Measurements from ENCODE around the gene CDH23.

Gene CDH23

GRCh38 chr10:71493741-71494140 lies 97.0 kb downstream of the CDH23 start:
- Histone ChIP-seq H3K4me1 (ENCODE audit: control insufficient read depth in 1 of 2, insufficient read depth in 1 of 2, low read depth in 1 of 2, low read length in 1 of 2) (no peaks in the 10 kb centered on the region), H3K36me3 (no peaks in the 10 kb centered on the region), H3K9me3 (no peaks in the 10 kb centered on the region), H3K27me3 (no peaks in the 10 kb centered on the region), H3K27ac (no peak overlapping the region), H3K4me3 (ENCODE audit: low read depth in 1 of 2, low read length in 1 of 2) (no peak overlapping the region)
- TF ChIP-seq CTCF (IDR thresholded peaks at IDR 0.05): no peak

GRCh38 chr10:71494476-71494875 lies 97.8 kb downstream of the CDH23 start:
- no peak overlapping the region for H3K4me3 ChIP-seq (ENCODE audit: low read depth in 1 of 2, low read length in 1 of 2)
- H3K4me1 ChIP-seq (ENCODE audit: control insufficient read depth in 1 of 2, insufficient read depth in 1 of 2, low read depth in 1 of 2, low read length in 1 of 2): no peaks in the 10 kb centered on the region
- H3K36me3 ChIP-seq: no peaks in the 10 kb centered on the region
- no peak overlapping the region for H3K27ac ChIP-seq
- no peaks in the 10 kb centered on the region for H3K9me3 ChIP-seq
- no peak for TF ChIP-seq CTCF (IDR thresholded peaks at IDR 0.05)
- H3K27me3 ChIP-seq: no peaks in the 10 kb centered on the region

GRCh38 chr10:71494980-71495381 lies 98.3 kb downstream of the CDH23 start:
- H3K27me3 ChIP-seq: no peaks in the 10 kb centered on the region

GRCh38 chr10:71496927-71497762 lies 100.4 kb downstream of the CDH23 start:
- Histone ChIP-seq H3K36me3 (no peaks in the 10 kb centered on the region), H3K9me3 (no peaks in the 10 kb centered on the region), H3K27ac (no peak overlapping the region), H3K4me3 (ENCODE audit: low read depth in 1 of 2, low read length in 1 of 2) (no peak overlapping the region), H3K4me1 (ENCODE audit: control insufficient read depth in 1 of 2, insufficient read depth in 1 of 2, low read depth in 1 of 2, low read length in 1 of 2) (no peaks in the 10 kb centered on the region), H3K27me3 (no peaks in the 10 kb centered on the region)
- TF ChIP-seq CTCF (IDR thresholded peaks at IDR 0.05): no peak

More at GRCh38 chr10:71494980-71495381, 98.3 kb downstream of the CDH23 start:
- TF ChIP-seq CTCF (IDR thresholded peaks at IDR 0.05): no peak
- Histone ChIP-seq H3K4me3 (ENCODE audit: low read depth in 1 of 2, low read length in 1 of 2) (no peak overlapping the region), H3K27ac (no peak overlapping the region), H3K36me3 (no peaks in the 10 kb centered on the region), H3K4me1 (ENCODE audit: control insufficient read depth in 1 of 2, insufficient read depth in 1 of 2, low read depth in 1 of 2, low read length in 1 of 2) (no peaks in the 10 kb centered on the region), H3K9me3 (no peaks in the 10 kb centered on the region)

- H3K36me3 ChIP-seq: no peaks in the 10 kb centered on the region
- no peak overlapping the region for H3K4me3 ChIP-seq (ENCODE audit: low read depth in 1 of 2, low read length in 1 of 2)
- no peaks in the 10 kb centered on the region for H3K27me3 ChIP-seq
- no peaks in the 10 kb centered on the region for H3K4me1 ChIP-seq (ENCODE audit: control insufficient read depth in 1 of 2, insufficient read depth in 1 of 2, low read depth in 1 of 2, low read length in 1 of 2)
- no peaks in the 10 kb centered on the region for H3K9me3 ChIP-seq
- TF ChIP-seq CTCF (IDR thresholded peaks at IDR 0.05): no peak
- no peak overlapping the region for H3K27ac ChIP-seq
These were observed 101.1 kb downstream of the CDH23 start for GRCh38 chr10:71497763-71498326.

Measured in neutrophil (primary cell).